D721Med (cell line): ENCODE results near the gene TMUB1.

Experiments
- DNase-seq: peaks from one replicate; pipeline ENCODE4 v3.0.0; 2011; ENCODE audit warnings: low spot score; ENCODE audit not compliant: insufficient read length
- FAIRE-seq: peaks from 2 replicates; lab custom pipeline; 2011; peaks lifted over from hg19 to GRCh38; lab: Jason Lieb, UNC
- CTCF ChIP-seq: IDR thresholded peaks from 2 replicates; pipeline ENCODE4 v1.5.1; 2012; ENCODE audit warnings: mild to moderate bottlenecking, control low read depth; ENCODE audit not compliant: insufficient read depth; ENCODE audit errors: missing control alignments

TMUB1 gene

GRCh38 chr7:151101621-151102396, 18.5 kb upstream of the TMUB1 start:
- no peak for TF ChIP-seq CTCF
- DNase-seq, result no peak
- FAIRE-seq, result no peak

GRCh38 chr7:151100921-151101320, 17.6 kb upstream of the TMUB1 start:
- DNase-seq (no peak), FAIRE-seq (no peak)
- no peak for TF ChIP-seq CTCF

GRCh38 chr7:151099486-151100211, 16.4 kb upstream of the TMUB1 start:
- TF ChIP-seq CTCF, result no peak
- no peak for FAIRE-seq
- no peak for DNase-seq

- TF ChIP-seq CTCF, result no peak
- DNase-seq (no peak), FAIRE-seq (no peak)
These were observed 12.7 kb upstream of the TMUB1 start for GRCh38 chr7:151095828-151096475.

- no peak for TF ChIP-seq CTCF
- FAIRE-seq (no peak), DNase-seq (no peak)
These were observed 12.0 kb upstream of the TMUB1 start for GRCh38 chr7:151095123-151095797.

GRCh38 chr7:151094675-151095074, 11.4 kb upstream of the TMUB1 start:
- no peak for TF ChIP-seq CTCF
- FAIRE-seq (no peak), DNase-seq (no peak)
